Erythroblast (primary cell): ENCODE results near the gene EMC9.

Experiments used
- GATA1 ChIP-seq: IDR thresholded peaks from 2 replicates; pipeline ENCODE4 v1.6.1; 2011; ENCODE audit warnings: low read depth, mild to moderate bottlenecking, control low read depth, low read length, moderate library complexity
- POLR2A ChIP-seq: IDR thresholded peaks from 2 replicates; pipeline ENCODE4 v1.6.1; 2011; ENCODE audit warnings: mild to moderate bottlenecking, low read length

DNA sequence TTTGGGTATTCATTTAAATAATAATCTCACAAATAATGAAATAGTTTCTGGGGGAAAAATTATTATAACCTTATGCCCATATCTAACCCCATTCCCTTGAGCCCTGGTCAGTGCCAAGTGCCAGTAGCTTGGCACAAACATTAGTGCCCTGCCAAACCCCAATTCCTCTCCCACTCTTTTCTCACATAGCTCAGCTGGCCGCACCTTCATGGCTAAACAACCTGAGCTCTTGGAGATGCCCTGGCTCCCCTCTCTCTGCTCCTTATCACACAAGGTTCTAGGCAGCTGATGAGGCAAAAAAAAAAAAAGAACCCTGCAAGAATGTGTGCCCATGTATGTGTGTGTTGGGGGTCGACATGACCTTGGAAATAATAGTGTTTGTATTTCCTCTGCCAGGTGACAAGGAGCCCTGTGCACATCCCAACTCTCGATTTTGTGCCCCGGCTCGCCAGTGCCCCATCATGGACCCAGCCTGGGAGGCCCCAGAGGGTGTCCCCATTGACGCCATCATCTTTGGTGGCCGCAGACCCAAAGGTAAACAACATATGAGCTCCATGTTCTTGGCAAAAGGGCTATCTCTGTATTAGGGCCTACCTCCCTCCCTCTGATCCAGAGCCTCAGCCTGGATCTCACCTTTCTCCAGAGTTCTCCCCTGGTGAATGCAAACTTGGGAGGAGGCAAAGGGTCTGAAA is 38.9 kb downstream of the EMC9 start:
- no peak for TF ChIP-seq POLR2A
- no peak for TF ChIP-seq GATA1
